NCI-H1436 (cell line): ENCODE measurements around the gene ADGRD2.

Experiments used
- DNase-seq: peaks from one replicate; lab custom pipeline; 2025; lab: John Stamatoyannopoulos, UW

Gene ADGRD2

DNA sequence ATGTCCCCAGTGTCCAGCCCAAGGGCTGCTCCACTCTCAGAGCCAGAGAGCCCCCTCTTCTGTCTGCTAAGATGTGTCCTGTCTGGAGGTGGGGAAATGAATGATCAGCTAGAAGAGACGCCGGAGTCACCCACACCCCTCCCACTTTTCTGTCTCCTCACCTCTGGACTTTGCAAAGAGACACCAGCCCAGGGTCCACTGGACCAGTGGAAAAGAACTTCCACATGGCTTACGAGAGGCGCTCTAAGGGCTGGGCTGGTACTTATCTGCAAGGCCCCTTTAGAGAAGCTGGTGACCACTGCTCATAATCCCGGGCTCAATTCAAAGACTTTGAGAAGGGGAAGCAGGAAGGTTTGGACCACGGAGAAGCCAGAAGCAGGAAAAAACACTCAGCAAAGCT lies 47.8 kb downstream of the ADGRD2 start:
- DNase-seq = no peak

DNA sequence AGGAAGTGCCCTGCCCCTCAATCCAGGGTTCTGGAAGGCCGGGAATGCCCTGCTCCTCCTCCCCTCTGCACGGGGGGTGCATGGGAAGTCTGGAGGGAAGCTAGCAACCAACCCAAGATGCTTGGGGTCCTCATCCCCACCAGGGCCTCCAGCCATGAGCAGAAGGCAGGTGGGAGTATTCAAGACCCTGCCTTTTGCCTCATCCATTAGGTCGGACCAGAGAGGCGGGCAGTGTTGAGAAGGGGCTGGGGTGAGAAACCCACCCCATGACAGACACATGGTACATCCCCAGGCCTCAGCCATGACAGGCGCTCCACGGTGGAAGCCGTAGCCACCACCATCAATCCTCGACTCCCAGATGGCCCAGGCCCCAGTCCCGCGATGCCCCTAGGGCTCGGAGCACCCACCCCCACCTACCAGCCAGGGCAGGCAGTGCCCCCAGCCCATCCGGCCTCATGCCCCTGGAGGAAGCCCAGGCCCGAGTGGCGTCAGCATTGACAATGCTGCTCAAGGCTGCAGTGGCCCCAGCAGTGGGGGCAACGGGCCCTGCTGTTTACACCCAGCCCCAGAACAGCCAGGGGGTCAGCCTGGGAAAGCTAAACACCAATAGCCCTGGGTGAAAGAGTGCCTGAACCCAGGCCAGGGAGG lies 48.4 kb downstream of the ADGRD2 start:
- DNase-seq = no peak

DNA sequence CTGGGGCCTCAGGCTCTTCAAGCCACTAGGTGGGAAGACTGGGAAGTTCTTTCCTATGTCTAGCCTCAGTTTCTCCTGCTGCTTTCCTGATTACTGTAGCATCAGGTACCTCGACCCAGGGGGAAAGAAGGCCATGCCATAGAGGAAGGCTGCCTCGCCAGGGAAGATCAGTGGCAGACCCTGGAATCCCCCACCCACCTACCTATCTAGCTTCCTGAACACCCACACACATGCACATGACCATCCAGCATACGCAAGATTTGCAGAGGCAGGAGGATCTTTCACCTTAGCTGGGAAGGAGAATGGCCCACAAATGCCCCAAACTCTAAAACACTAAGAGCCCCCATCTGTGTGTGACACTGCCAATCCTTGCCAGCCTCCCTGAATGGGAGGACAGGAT lies 49.0 kb downstream of the ADGRD2 start:
- no peak for DNase-seq

DNA sequence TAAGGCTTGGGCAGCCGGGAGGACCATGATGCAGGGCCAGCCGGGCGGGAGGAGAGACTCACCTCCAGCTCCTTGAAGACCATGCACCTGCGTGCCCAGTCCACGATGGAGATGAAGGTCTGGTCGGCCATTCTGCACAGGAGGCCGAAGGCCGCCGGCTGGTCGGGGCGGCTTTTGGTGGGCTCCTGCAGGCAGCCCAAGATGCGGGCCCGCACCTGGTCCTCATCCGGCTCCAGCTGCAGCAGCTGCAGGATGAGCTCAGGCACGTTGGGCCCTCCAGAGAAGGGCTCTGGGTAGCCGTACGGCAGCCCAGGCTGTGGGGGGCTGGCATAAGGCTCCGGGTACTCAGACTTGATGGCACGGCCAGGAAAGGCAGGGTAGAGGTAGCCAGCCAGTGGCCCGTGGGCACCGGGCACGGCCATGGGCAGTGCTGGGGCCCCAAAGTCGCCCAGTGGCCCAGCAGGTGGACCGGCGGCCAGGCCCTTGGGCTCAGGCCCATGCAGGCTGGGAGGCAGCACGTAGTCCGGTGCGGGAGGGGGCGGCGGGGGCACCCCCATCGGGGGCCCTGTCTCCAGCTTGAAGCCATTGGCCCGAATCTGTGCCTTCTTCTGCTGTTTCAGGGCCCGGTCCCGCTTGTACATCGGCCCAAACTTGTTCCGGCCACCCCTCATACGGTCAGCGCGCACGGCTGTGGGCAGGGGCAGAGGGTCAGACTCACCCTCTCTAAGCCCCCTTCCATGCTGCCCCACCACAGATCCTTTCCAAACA lies 50.0 kb downstream of the ADGRD2 start:
- DNase-seq = no peak

DNA sequence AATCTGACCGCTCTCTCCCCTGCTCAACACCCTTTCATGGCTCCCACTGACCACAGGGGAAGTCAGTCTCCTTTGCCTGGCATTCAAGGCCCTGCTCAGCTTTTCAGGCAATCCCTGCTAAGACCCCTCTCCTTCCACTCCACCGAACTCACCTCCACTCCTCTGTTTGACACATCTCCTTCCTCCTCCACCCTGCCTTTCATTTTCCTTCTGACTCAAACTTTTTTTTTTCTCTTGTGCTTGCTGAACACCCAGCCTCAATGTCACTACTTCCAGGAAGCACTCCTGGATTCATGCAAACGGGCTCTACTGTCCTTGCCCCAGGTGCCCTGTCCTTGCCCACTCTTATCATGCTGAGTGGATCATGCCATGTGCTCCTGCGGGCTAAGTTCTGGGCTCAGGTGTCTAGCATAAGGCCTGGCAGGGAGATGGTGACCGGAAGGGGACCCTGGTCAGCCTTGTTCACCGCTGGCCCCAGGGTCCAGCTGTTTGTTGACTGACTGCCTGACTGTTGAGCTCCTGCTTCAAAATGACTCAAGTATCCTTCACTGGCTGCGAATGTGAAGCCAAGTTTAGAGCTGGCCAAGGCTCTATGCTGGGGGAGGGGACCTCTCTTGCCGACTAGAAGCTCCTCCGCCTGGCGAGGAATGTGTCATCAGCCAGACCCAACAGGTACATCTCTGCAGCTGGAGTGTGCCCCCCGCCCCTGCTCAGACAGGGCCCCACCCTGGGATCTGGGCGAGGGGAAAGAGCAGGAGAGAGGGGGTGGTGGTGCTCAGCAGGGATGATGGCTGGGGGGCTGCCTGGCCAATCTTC lies 50.8 kb downstream of the ADGRD2 start:
- DNase-seq = no peak

DNA sequence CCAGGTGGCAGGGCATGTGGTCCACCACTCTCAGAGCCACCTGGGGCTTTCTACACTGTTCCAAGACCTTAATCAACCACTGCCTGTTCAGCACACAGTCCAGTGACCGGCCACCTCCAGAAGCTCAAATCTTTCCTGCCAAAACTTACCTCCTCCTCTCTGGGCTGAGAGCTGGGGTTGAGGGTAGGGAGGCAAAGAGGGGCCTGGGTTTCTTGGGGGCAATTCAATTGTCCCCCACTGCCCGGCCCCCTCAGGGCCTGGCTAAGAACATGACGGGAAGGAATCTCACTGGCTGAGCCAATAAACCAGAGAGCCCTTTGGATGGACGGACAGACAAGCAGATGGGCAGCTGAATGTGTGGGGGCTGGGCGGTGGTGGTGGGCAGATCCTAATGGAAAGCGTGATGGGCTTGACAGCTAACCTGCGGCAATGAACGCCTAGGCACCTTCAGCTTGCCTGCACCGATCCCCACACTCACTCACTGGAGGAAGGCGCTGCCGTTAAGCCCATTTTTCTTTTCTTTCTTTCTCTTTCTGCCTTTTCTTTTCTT lies 51.6 kb downstream of the ADGRD2 start:
- no peak for DNase-seq

DNA sequence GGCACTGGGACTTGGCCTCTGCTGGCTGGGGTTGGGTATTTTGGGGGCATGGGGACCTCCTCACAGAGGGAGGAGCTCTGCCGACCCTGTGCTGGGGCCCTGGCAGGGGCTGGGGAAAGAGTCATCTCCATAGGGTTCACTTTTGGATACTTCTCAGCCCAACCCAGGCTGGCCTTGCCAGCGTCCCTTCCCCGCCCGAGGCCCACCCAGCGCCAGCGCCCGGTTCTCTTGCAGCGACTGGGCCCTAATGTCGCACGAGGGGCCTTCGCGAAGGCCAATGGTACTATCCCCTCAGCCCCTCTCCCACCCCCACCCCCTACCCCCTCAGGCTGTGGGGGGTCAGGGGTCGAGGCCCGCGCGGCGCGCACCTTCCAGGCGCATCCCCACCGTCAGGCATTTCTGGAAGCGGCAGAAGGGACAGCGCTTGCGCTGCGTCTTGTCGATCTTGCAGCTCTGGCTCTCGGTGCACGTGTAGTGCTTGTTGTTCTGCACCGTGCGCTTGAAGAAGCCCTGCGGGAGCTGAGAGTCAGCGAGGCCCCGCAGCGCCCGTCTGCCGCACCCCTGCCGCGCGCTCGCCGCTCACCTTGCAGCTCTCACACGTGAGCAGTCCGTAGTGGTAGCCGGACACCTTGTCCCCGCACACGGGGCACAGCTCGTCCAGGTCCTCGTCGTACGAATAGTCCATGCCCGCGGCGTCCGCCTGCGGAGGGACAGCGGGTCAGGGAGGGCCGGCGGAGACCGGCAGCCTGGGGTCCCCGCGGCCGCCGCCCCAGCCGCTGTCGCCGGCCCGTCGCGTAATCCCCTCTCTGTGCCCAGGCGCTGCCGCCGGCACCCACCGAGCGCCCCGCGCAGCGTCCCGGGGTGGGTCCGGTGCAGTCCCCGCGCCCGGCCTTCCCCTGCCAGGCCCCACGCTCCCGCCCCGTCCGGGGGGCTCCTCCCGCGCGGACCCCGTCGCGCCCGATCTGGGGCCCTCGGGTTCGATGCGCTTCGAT lies 52.8 kb downstream of the ADGRD2 start:
- no peak for DNase-seq

DNA sequence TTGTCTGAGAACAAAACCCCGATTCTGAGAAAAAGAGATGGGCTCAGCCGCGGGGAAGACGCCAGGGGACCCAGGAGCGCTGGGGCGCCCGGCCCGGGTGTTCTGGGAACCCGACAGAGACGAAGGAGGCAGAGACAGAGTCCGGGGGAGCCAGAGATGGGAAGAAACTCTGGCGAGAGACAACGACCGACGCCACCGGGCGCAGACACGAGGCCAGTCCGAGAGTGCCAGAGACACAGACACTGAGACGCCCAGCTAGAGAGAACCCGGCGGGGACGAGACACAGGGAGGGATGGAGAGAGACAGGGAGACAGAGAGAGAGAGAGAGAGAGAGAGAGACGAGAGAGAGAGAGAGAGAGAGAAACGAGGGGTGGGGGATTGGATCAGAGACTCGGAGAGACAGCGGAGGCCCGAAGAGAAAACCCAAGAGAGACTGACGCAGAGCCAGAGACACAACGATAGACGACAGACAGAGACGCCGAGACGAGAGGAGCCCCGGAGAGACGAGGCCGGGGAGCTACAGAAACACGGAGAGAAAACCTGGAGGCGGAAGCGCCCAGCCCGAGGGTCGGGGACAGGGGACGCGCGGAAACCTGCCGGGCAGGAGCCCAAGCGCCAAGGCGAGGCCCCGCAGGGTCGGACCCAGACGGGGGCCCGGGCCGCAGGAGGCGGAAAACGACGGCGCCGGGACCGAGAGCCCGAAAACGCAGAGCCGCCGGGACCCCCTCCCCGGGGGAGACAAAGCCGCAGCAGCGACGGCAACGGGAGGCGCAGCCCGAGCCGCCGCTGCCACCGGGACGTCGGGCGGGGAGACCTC lies 53.7 kb downstream of the ADGRD2 start:
- no peak for DNase-seq

DNA sequence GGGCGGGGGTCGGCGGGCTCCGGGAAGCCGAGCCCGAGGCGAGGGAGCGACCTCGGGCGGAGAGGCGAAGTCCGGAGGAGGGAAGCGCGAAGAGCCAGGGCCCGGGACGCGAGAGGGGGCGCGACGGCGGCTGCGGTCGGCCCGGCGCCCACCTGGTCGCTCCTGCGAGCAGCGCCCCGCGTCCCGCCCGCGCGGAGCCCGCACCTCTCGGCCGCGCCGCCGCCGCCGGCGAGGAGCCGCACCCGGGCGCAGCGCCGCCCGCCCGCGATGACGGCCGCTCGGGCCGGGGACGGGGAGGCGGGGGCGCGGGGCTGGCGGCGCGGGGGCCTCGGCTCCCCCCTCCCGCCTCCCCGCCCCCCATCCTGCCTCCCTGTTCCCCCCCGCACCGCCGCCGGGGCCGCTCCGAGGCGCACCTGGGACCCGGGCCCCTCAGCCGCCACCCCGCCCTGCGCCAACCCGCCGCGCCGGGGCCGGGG lies 54.3 kb downstream of the ADGRD2 start:
- no peak for DNase-seq

DNA sequence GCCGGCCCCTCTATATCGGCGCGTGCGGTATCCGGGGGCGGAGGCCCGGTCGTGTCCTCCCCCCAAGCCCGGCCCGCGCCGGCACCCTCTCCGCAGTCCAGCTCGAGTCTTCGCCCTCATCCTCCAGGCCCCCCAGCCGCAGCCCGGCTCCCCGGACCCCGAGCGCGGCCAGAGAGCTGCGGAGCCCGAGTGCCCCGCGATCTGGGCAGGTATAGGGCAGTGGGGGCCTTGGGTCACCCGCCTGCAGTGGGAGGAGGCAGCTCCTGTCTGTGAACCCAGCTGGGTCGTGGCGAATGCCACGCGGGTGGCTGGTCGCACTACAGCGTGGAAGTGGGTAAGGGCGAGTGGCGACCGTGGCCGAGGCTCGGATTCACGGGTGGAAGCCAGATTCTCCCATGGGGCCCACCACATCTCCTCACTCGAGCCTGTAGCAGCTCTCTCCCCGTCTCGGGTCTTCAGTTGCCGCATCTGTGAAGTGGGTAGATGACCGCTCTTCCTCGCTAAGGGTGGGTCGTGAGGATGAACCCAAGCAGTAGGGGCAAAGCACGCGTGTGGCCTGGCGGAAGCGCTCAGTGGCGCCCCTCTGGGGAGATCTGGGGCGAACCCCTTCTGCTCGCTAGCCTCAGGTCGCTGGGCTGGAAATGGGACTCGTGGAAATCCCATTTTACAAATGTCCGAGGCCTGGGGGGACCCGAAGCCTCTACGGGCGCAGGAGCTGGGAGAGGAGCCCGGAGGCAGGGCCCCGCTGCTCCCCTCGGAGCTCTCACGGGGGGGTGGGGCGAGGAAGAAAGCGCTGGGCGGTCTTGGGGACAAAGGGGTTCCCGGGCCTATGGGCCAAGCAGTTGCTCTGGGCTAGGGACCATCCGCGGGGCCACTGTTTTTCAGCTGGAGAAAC lies 55.0 kb downstream of the ADGRD2 start:
- DNase-seq = no peak

DNA sequence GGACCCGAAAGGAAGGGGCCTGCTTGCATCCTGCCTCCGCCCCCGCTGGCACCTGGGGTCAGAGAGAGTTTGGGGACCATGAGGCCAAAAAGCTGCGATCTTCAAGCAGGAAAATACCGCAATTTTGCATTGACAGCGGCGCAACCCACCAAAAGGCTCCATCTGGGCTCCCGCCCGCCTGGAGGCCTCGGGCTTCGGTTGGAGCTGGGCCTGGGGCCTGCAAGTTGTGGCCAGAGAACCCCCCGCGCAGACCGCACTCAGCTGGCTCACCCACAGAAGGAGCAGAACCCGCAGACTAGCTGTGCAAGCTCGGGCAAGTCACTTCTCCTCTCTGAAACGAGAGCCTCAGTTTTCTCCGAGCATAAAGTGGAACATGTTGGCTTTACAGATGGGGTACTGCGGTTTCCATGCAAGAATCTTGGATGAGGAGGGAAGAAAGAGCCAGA lies 55.7 kb downstream of the ADGRD2 start:
- DNase-seq = no peak

DNA sequence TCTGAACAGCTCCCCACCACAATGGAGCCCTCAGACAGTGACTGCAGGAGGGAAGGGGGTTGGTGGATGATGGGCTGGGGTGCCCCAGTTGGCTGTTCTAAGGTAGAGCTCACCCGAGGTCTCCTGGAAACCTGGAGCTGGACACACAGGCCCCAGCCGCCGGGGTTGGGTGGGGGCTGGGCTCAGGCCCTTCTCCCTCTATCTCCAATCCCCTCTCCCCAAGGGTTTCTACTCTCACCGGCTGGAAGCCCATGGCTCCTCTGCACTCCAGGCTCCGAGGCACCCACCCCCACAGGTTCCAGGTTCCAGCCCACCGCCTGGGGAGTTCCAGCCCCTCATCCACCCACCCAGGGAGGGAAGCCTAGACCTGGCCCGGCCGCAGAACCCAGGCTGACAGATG lies 56.2 kb downstream of the ADGRD2 start:
- DNase-seq = no peak

DNA sequence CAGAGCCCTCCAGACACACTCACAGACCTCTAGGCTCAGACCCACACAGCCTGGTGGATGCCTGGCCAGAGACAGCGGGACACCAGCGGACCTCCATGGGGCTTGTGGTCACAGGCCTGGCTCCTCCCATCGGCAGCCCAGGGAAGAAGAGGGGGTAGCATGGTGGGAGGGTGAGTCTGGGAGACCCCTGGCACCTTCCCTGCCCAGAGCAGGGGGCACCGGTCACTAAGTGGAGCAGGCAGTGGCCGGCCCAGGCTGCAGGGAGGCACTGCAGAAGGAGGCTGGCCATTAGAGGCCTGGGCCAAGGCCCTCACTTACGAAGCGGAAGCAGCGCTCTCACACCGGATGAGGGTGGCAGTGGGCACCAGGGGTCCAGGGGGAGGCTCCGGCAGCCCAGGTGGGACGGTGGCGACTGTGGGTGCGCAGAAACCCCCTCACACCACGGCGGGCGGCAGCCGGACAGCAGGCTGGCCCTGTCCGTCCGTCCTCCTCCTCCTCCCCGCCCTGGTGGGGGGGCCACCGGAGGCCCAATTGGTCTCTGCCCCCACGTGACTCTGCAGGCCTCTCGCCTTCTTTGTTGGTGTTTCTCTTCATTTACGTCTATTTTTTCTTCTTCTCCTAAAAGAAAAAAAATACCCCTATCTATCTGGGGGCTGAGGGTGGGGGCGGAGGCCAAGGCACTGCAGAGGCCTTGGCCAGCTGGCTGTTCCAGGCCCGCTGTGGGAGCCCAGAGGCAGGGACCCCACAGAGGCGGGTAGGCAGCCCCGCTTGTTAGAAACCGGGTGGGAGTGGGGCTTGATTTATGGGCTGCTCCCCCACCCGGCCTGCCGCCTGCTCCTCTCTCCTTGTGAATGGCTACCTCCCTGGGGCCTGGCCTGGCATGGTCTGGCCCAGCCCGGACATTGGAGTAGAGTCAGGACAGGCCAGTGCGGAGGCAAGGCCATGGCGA lies 57.0 kb downstream of the ADGRD2 start, which contains the start of gene NR5A1:
NR5A1 (minus strand) TSS at position 469 of the 949 bp plus-strand sequence. CDS start 4,004 bp downstream, outside the sequence.
- no peak for DNase-seq

DNA sequence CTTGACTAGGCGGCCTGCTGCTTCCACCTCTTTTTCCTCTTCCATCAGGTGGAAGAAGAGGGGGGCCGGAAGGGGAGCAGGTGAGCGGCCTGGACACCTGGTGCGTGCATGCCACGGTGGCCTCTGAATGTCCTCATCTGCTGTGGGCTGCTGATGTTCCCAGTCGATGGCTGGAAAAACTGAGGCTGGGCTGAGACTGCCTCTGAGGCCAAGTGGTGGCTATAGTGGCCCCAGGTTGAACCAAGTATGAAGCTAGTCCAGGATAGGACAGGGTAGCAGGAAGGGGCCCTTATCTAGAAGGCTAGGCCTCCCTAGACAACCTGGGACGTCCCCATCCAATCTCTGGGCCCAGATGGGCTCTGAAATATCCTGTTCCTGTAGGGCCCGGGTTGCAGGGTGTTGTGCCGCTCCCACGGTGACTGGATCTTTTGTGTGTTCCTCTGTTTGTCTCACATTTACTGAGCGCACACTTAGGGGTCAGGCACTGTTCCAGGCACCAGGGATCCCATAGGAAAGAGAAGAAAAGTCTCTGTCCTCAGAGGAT lies 57.7 kb downstream of the ADGRD2 start:
- DNase-seq = no peak

DNA sequence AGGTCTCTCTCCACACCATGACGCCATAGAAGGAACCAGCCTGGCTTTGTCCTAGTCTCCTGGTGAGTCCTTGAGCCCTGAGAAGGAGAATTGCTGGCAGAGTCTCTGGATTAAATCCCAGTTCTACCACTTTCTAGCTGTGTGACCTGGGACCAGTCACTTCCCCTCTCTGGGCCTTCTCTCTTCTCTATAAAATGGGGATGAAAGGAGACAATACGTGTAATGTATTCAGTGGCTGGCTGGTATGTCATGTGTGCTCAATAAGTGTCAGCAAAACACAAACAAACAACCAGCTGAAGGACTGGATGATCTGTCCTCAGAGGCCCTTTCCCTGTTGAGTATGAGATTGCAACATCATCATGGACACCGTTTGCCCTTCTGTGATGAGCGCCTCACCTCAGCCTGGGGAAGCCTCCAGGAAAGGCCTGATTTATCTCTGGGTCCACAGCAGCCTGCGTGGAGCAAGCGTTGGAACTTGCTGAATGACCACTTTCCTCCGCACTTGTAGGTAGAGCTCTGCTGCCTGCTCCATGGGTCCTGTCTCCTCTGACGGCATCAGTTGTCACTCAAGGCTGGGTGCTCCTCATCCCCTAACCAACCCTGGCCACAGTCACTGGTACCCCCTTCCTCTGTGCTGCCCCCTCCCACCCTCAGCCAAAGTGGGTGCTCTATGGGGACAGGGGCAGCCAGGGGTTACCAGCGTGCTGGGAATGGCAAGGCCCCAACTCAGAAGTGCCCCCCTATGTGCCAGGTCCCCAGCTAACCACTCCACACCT lies 60.6 kb downstream of the ADGRD2 start:
- no peak for DNase-seq

DNA sequence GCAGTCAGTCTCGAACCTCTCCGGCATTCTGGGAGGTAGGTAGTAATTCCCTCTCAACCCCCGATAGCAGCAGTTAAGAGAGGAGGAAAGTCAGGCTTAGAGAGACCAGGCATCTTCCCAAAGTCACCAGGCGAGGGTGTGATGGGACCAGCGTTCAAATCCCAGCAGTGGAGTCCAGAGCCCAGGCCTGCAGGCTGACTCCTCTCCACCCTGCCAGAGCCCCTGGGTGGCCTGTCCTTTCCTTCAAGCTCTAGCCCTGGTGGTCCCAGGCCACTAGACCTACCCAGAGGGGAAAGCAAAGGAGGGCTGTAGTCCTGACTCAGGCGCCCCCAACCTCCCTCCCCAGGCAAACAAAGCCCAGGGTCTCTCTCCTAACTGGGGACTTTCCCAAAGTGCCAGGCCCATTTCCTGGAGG lies 61.2 kb downstream of the ADGRD2 start:
- no peak for DNase-seq
